Loucy (cell line): ENCODE measurements around the gene SLC27A1.

ENCODE experiments used
- CTCF ChIP-seq: fragments of 200-600 bp; sonication (generic); conservative IDR thresholded peaks from 2 replicates; pipeline ENCODE4 v1.5.1; 2014; ENCODE audit warnings: mild to moderate bottlenecking, antibody characterized with exemption, low read length
- EZH2phosphoT487 ChIP-seq: fragments of 200-600 bp; IDR thresholded peaks from 2 replicates; pipeline ENCODE4 v1.6.1; 2018; ENCODE audit warnings: antibody characterized with exemption, mild to moderate bottlenecking, moderate library complexity, borderline replicate concordance

GRCh38 chr19:17528610-17529009 is 58.3 kb downstream of the SLC27A1 start:
- TF ChIP-seq CTCF (no peak), EZH2phosphoT487 (no peak)
